ENCODE data around the gene ANLN.

DNA sequence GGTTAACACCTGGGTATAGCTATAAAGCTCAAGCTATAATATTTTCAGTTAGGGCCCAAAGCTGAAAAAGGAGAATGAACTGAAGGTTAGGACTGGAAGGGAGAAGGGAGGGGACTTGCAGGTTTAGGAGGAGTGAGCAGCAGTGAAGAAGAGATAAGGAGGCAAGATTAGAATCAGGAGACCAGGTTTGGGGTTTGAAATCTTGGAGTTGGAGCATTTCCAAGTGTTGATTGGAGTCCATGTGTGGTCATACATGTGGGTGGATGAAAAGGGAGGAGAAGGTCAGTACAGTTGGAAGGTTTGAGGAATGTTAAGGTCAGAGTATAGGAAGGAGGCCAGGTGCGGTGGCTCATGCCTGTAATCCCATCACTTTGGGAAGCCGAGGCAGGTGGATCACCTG is 8.6 kb upstream of the ANLN start:
- TF ChIP-seq, protein P1, sequence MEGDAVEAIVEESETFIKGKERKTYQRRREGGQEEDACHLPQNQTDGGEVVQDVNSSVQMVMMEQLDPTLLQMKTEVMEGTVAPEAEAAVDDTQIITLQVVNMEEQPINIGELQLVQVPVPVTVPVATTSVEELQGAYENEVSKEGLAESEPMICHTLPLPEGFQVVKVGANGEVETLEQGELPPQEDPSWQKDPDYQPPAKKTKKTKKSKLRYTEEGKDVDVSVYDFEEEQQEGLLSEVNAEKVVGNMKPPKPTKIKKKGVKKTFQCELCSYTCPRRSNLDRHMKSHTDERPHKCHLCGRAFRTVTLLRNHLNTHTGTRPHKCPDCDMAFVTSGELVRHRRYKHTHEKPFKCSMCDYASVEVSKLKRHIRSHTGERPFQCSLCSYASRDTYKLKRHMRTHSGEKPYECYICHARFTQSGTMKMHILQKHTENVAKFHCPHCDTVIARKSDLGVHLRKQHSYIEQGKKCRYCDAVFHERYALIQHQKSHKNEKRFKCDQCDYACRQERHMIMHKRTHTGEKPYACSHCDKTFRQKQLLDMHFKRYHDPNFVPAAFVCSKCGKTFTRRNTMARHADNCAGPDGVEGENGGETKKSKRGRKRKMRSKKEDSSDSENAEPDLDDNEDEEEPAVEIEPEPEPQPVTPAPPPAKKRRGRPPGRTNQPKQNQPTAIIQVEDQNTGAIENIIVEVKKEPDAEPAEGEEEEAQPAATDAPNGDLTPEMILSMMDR (IDR thresholded peaks at IDR 0.05) = no peak
- TF ChIP-seq POLR2A (IDR thresholded peaks at IDR 0.05) (no peak), EP300 (IDR thresholded peaks at IDR 0.05) (no peak)
